Measurements from ENCODE around the gene TFAP2A. TPM values are rescaled to one million over a fixed set of nuclear protein-coding genes. Genes with fewer than 3 reads are reported as not detected.

The TFAP2A gene
- total RNA-seq, 1 donor from 2014 or later: 9.6 TPM

DNA sequence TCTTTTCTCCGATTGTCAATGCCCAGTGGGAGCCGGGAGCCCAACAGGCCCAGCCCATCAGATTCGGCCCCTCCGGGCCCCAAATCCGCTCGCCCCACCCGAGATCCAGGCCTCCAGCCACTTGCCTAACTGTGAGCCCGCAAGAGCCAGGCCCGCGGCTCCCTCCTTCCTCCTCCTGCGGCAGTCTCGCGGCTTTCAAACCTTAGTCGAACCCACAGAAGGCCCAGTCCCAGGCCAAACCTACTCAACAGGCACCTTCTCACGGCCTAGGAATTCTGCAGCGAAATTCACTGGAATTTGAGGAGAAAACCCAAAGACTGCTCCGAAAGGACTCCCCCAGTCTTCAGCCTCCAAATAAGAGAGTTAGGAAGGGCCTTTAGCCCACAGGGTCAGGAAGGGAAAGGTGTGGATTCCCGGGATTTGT is 2.8 kb upstream of the TFAP2A start:
- Mint-ChIP-seq H3K9me3 (no peaks in the 10 kb centered on the region), H3K4me1 (peaks cover 43% of the 10 kb centered on the region), H3K4me3 (peak overlapping the region; percentile 84), H3K36me3 (ENCODE audit: low read depth) (peaks cover 6% of the 10 kb centered on the region), H3K27me3 (ENCODE audit: low read depth) (peaks cover 99% of the 10 kb centered on the region), H3K27ac (ENCODE audit: unreplicated experiment) (no peak overlapping the region)
- DNase-seq (ENCODE audit: low read depth, low spot score): no peak
- TF ChIP-seq CTCF (conservative IDR thresholded peaks at IDR 0.05): no peak

DNA sequence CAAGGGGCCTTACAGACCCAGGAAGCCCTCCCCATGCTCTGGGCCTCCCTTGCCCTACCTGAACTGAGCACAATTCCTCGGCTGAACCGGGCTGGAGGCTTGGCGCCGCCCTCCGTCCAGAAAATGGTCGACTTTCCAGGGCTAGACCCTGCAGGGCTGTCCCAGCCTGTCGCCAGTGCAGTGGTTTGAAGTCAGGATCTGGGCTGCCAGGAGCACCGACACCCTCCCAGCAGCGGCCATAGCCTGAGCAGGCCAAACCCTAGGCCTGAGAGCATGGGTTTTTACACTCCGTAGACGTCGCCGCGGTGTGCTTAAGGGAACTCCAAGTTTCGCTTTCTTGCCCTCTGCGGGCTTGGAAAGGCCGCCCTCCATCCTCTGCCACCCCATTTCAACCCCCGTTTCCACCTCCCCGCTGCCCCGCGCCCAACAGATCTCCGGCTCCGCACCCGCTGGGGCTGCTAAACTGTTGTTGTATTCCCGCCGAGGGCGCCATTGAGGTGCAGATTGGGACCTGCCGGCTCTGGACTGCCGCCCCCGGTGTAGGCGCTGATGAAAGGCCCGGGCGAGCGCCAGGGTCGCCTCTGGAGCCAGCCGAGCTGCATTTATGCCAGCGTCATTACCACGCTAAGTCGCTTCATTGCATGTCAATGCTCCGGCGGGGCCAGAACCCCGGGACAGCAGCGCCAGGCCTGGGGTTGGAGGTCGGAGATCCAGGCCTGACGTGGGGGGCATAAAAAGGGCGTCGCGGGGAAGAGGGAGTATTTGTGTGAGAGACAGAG is 2.2 kb upstream of the TFAP2A start:
- TF ChIP-seq CTCF (conservative IDR thresholded peaks at IDR 0.05): no peak
- Mint-ChIP-seq H3K36me3 (ENCODE audit: low read depth) (peaks cover 6% of the 10 kb centered on the region), H3K27ac (ENCODE audit: unreplicated experiment) (no peak overlapping the region), H3K4me1 (peaks cover 45% of the 10 kb centered on the region), H3K4me3 (peak overlapping the region; percentile 84), H3K27me3 (ENCODE audit: low read depth) (peaks cover 95% of the 10 kb centered on the region), H3K9me3 (no peaks in the 10 kb centered on the region)
- no peak for DNase-seq (ENCODE audit: low read depth, low spot score)

DNA sequence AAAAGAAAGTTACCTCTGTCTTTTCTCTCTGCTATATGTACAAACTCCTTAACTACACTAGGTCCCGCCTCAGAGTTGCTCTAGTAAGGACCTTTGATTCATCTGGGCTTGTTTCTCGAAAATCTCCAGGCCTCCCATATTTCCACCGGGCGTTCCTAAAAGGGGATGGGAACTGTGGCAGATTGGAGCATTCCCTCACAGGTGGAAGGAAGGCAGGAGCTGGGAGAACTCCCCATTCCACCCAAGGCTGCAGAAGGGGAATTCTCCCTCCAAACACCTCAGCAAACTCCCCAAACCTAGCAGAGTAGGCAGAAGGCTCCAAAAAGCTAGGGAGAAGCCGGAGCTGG is 1.6 kb upstream of the TFAP2A start:
- no peak overlapping the region for H3K27ac Mint-ChIP-seq (ENCODE audit: unreplicated experiment)
- TF ChIP-seq CTCF (conservative IDR thresholded peaks at IDR 0.05): no peak
- no peaks in the 10 kb centered on the region for H3K9me3 Mint-ChIP-seq
- peaks cover 6% of the 10 kb centered on the region for H3K36me3 Mint-ChIP-seq (ENCODE audit: low read depth)
- peak overlapping the region; percentile 53 for H3K4me3 Mint-ChIP-seq
- H3K4me1 Mint-ChIP-seq: peaks cover 51% of the 10 kb centered on the region
- H3K27me3 Mint-ChIP-seq (ENCODE audit: low read depth): peaks cover 95% of the 10 kb centered on the region
- no peak for DNase-seq (ENCODE audit: low read depth, low spot score)

DNA sequence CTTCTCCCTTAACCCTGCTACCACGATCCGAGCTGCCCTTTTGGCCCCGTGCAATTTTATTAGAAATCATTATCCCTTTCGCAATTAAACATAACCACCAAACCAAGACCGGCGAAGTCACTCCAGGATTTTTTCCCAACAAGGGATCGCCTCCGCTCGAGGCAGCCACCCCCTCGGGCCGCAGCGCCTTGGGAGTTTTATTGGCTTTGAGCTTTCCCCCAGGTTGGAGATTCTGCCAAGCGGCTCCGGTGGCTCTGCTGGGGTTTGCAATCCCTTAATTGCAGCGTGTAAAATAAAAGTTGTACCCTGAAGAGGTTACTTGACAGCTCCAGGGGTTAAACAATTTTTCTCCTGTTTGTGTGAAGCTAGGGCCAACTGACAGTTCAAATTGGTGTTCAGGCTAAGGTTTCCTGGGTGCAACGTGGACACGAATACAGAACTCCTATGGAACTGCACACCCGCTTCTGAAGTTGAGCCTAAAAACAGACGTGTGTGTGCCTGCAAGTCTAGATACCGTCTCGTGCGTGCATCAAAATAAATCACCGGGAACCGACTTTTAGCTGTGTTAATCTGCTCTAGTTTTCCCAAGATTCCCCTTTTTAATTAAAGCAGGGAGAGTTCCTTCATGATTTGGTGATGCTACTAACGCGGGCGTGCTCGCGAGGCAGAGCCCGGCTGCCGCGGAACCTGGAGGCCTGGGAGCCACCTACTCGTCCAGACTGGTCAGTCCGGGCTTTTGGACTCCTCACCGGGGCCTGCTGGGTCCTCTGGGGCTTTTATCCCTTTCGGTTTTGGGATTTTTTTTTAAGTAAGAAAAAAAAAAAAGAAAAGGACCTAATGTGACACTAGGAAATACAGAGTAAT is 975 bp upstream of the TFAP2A start:
- Mint-ChIP-seq H3K36me3 (ENCODE audit: low read depth) (peaks cover 6% of the 10 kb centered on the region), H3K27me3 (ENCODE audit: low read depth) (peaks cover 95% of the 10 kb centered on the region), H3K27ac (ENCODE audit: unreplicated experiment) (no peak overlapping the region), H3K4me3 (peak overlapping the region; percentile 91), H3K9me3 (no peaks in the 10 kb centered on the region), H3K4me1 (peaks cover 54% of the 10 kb centered on the region)
- no peak for TF ChIP-seq CTCF (conservative IDR thresholded peaks at IDR 0.05)
- DNase-seq (ENCODE audit: low read depth, low spot score): no peak

DNA sequence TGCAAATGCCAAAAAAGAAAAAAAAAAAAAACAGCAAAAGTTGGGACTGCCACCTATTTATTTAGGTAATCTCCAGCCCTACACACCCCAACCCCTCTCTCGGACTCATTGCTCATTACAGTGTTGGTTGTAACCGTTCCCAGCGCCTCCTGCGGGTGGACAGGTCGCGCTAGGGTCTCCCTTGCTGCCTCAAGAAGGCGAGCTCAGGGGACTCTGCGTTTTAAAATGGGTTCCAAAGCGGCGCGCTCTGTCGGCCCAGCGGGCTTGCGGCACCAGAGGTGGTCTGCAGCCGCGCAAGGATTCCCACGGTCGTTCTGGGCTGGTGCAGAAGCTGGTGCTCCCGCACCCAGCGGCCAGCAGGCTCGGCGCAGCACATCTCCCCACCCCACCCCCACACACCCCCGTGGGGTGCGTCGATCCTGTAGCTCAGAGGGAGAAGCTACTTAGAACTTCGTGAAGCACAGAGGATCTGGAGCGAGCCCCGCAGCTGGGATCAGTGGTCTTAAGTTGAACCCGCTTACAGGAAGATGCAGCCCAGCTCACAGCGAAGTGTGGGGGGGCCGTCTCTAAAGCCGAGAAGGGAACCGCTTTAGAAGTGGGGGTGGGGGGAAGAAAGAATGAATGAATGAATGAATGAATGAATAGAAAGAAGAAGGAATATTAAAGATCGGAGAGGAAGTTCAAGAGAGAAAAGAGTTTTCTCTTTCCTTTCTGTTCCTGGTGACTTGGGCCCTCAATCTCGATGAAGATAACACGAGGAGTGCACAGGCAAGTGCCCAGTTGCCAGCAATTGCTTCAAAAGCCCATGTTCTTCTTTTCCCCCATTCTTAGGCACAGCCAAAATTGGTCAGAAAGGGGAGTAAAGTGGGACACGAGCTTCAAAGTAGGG is 780 bp downstream of the TFAP2A start:
- H3K4me1 Mint-ChIP-seq: peaks cover 56% of the 10 kb centered on the region

More for the DNA sequence above, 780 bp downstream of the TFAP2A start:
- peaks cover 95% of the 10 kb centered on the region for H3K27me3 Mint-ChIP-seq (ENCODE audit: low read depth)
- no peak for DNase-seq (ENCODE audit: low read depth, low spot score)
- H3K9me3 Mint-ChIP-seq: no peaks in the 10 kb centered on the region
- H3K36me3 Mint-ChIP-seq (ENCODE audit: low read depth): peaks cover 10% of the 10 kb centered on the region
- peak overlapping the region; percentile 91 for H3K4me3 Mint-ChIP-seq
- peak; percentile 46 for TF ChIP-seq CTCF (conservative IDR thresholded peaks at IDR 0.05)
- H3K27ac Mint-ChIP-seq (ENCODE audit: unreplicated experiment): no peak overlapping the region

All from neural crest cell (in vitro differentiated cells).